Memory B cell (primary cell): ENCODE results near the gene CMTR1.

ENCODE experiments used
- ATAC-seq: fragments of 150-1000 bp; cut with Tn5 transposase; 2 replicates; pipeline ENCODE4 v1.10.0; 2021; ENCODE audit warnings: low read depth, mild to moderate bottlenecking, moderate library complexity
- DNase-seq, 2 donors: peaks; one replicate each; pipeline ENCODE4 v3.0.0; 2022; ENCODE audit warnings: low spot score in 2 of 2
- H3K27ac Mint-ChIP-seq: one replicate; pipeline ENCODE4 v1.8.0; 2022; ENCODE audit warnings: mild to moderate bottlenecking, moderate library complexity, mixed read lengths
- H3K27me3 Mint-ChIP-seq: one replicate; pipeline ENCODE4 v1.8.0; 2022; ENCODE audit warnings: mixed read lengths
- H3K36me3 Mint-ChIP-seq: one replicate; pipeline ENCODE4 v1.8.0; 2022; ENCODE audit warnings: mild to moderate bottlenecking, mixed read lengths
- H3K4me1 Mint-ChIP-seq: one replicate; pipeline ENCODE4 v1.8.0; 2022; ENCODE audit warnings: mixed read lengths
- H3K4me3 Mint-ChIP-seq: one replicate; pipeline ENCODE4 v1.8.0; 2022; ENCODE audit warnings: mild to moderate bottlenecking, moderate library complexity, mixed read lengths
- H3K9me3 Mint-ChIP-seq: one replicate; pipeline ENCODE4 v1.8.0; 2022; ENCODE audit warnings: mixed read lengths

The CMTR1 gene

GRCh38 chr6:37451441-37452193 is 18.6 kb downstream of the CMTR1 start:
- Mint-ChIP-seq H3K4me1 (peaks cover 2% of the 10 kb centered on the region), H3K36me3 (peaks cover 43% of the 10 kb centered on the region), H3K27ac (no peak overlapping the region), H3K4me3 (no peak overlapping the region), H3K27me3 (no peaks in the 10 kb centered on the region), H3K9me3 (no peaks in the 10 kb centered on the region)
- ATAC-seq (no peak), DNase-seq (no peak)

- ATAC-seq (no peak), DNase-seq (no peak)
- Mint-ChIP-seq H3K4me3 (no peak overlapping the region), H3K27me3 (no peaks in the 10 kb centered on the region), H3K36me3 (peaks cover 48% of the 10 kb centered on the region), H3K4me1 (peaks cover 2% of the 10 kb centered on the region), H3K9me3 (no peaks in the 10 kb centered on the region), H3K27ac (no peak overlapping the region)
Observed at GRCh38 chr6:37452522-37452921, 19.5 kb downstream of the CMTR1 start.

- DNase-seq (no peak), ATAC-seq (no peak)
- Mint-ChIP-seq H3K9me3 (no peaks in the 10 kb centered on the region), H3K27ac (no peak overlapping the region), H3K4me3 (no peak overlapping the region), H3K27me3 (no peaks in the 10 kb centered on the region), H3K4me1 (peaks cover 2% of the 10 kb centered on the region), H3K36me3 (peaks cover 60% of the 10 kb centered on the region)
Observed at GRCh38 chr6:37454420-37455140, 21.6 kb downstream of the CMTR1 start.

- no peaks in the 10 kb centered on the region for H3K4me1 Mint-ChIP-seq
- no peaks in the 10 kb centered on the region for H3K9me3 Mint-ChIP-seq
- no peak overlapping the region for H3K4me3 Mint-ChIP-seq
- no peaks in the 10 kb centered on the region for H3K27me3 Mint-ChIP-seq
- H3K27ac Mint-ChIP-seq, result no peak overlapping the region
- ATAC-seq (no peak), DNase-seq (no peak)
- peaks cover 62% of the 10 kb centered on the region for H3K36me3 Mint-ChIP-seq
Observed at GRCh38 chr6:37456126-37456525, 23.1 kb downstream of the CMTR1 start.

GRCh38 chr6:37456816-37457560 is 24.0 kb downstream of the CMTR1 start:
- ATAC-seq (no peak), DNase-seq (no peak)
- Mint-ChIP-seq H3K4me3 (no peak overlapping the region), H3K27me3 (no peaks in the 10 kb centered on the region), H3K27ac (no peak overlapping the region), H3K9me3 (no peaks in the 10 kb centered on the region), H3K36me3 (peaks cover 62% of the 10 kb centered on the region), H3K4me1 (no peaks in the 10 kb centered on the region)

GRCh38 chr6:37459981-37460800 is 27.2 kb downstream of the CMTR1 start:
- Mint-ChIP-seq H3K27me3 (no peaks in the 10 kb centered on the region), H3K4me3 (no peak overlapping the region), H3K9me3 (no peaks in the 10 kb centered on the region), H3K27ac (no peak overlapping the region), H3K36me3 (peaks cover 57% of the 10 kb centered on the region), H3K4me1 (no peaks in the 10 kb centered on the region)
- ATAC-seq (no peak), DNase-seq (no peak)

- Mint-ChIP-seq H3K36me3 (peaks cover 57% of the 10 kb centered on the region), H3K27ac (no peak overlapping the region), H3K4me3 (no peak overlapping the region), H3K4me1 (no peaks in the 10 kb centered on the region), H3K27me3 (no peaks in the 10 kb centered on the region), H3K9me3 (no peaks in the 10 kb centered on the region)
- DNase-seq (no peak), ATAC-seq (no peak)
Observed at GRCh38 chr6:37460805-37461204, 27.8 kb downstream of the CMTR1 start.

- Mint-ChIP-seq H3K27ac (no peak overlapping the region), H3K9me3 (no peaks in the 10 kb centered on the region), H3K4me1 (no peaks in the 10 kb centered on the region), H3K27me3 (no peaks in the 10 kb centered on the region), H3K36me3 (peaks cover 56% of the 10 kb centered on the region), H3K4me3 (no peak overlapping the region)
- DNase-seq, result no peak
- ATAC-seq, result no peak
Observed at GRCh38 chr6:37463110-37463509, 30.1 kb downstream of the CMTR1 start.

GRCh38 chr6:37467718-37468117 is 34.7 kb downstream of the CMTR1 start:
- Mint-ChIP-seq H3K4me3 (no peak overlapping the region), H3K9me3 (no peaks in the 10 kb centered on the region), H3K4me1 (no peaks in the 10 kb centered on the region), H3K36me3 (peaks cover 38% of the 10 kb centered on the region), H3K27ac (no peak overlapping the region), H3K27me3 (no peaks in the 10 kb centered on the region)
- ATAC-seq (no peak), DNase-seq (no peak)

GRCh38 chr6:37473364-37474095 is 40.5 kb downstream of the CMTR1 start:
- no peak for DNase-seq
- H3K36me3 Mint-ChIP-seq, result peaks cover 41% of the 10 kb centered on the region
- H3K4me1 Mint-ChIP-seq, result no peaks in the 10 kb centered on the region
- ATAC-seq, result no peak
- H3K27me3 Mint-ChIP-seq, result no peaks in the 10 kb centered on the region
- peak overlapping the region; percentile 5 for H3K27ac Mint-ChIP-seq
- H3K4me3 Mint-ChIP-seq, result no peak overlapping the region
- H3K9me3 Mint-ChIP-seq, result no peaks in the 10 kb centered on the region

- Mint-ChIP-seq H3K27me3 (no peaks in the 10 kb centered on the region), H3K36me3 (peaks cover 41% of the 10 kb centered on the region), H3K4me1 (no peaks in the 10 kb centered on the region), H3K27ac (peak overlapping the region; percentile 5), H3K4me3 (no peak overlapping the region), H3K9me3 (no peaks in the 10 kb centered on the region)
- ATAC-seq, result no peak
- no peak for DNase-seq
Observed at GRCh38 chr6:37474316-37474715, 41.3 kb downstream of the CMTR1 start.

- no peak for DNase-seq
- H3K27me3 Mint-ChIP-seq, result no peaks in the 10 kb centered on the region
- no peaks in the 10 kb centered on the region for H3K9me3 Mint-ChIP-seq
- no peaks in the 10 kb centered on the region for H3K4me1 Mint-ChIP-seq
- no peak overlapping the region for H3K4me3 Mint-ChIP-seq
- H3K27ac Mint-ChIP-seq, result no peak overlapping the region
- H3K36me3 Mint-ChIP-seq, result peaks cover 35% of the 10 kb centered on the region
- ATAC-seq, result no peak
Observed at GRCh38 chr6:37477191-37477590, 44.2 kb downstream of the CMTR1 start.
